GM23248 (cell line): ENCODE measurements around the gene JAK3.

ENCODE experiments used
- EZH2 ChIP-seq: fragments of 200-600 bp; sonication (generic); IDR thresholded peaks from 2 replicates; pipeline ENCODE4 v1.6.1; 2018; ENCODE audit warnings: antibody characterized with exemption, mild to moderate bottlenecking; ENCODE audit not compliant: insufficient read depth, poor library complexity, severe bottlenecking
- EZH2phosphoT487 ChIP-seq: fragments of 200-600 bp; sonication (generic); IDR thresholded peaks from 2 replicates; pipeline ENCODE4 v1.6.1; 2018; ENCODE audit warnings: antibody characterized with exemption, moderate library complexity, mild to moderate bottlenecking, low read depth; ENCODE audit not compliant: insufficient read depth

DNA sequence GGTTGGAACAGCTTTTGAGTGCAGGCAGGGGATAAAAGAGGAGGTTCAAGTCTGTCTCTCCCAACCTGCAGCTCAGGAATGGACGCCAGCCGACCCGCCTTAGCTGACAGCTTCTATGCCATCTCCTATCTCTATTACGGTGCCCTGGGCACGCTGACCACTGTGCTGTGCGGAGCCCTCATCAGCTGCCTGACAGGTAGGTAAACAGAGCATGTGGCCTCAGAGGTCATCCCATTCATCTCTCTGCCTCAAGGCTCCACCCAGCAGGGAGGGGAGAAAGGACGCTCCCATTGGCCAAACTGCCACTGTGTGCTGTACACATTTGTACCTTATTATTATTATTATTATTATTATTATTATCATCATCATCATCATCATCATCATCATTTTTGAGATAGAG lies 40.5 kb upstream of the JAK3 start:
- TF ChIP-seq EZH2: no peak
- TF ChIP-seq EZH2phosphoT487: no peak
